ENCODE data around the gene INPP5D. TPM values are rescaled to one million over a fixed set of nuclear protein-coding genes. Genes with fewer than 3 reads are reported as not detected.

INPP5D gene
- total RNA-seq, 1 experiment from 2014 or later: 12.7 TPM

- WGBS (ENCODE audit: extremely low coverage, insufficient read length, low lambda C conversion rate): no CpG with 5 or more reads among the region's 11 CpGs
- Histone ChIP-seq H3K14ac (ENCODE audit: insufficient read depth, low read length) (no peak overlapping the region), H2BK15ac (ENCODE audit: low read depth, low read length) (no peak overlapping the region), H3K4me1 (ENCODE audit: insufficient read depth, low read length) (peaks cover 5% of the 10 kb centered on the region; the same call in 1 of the 2 replicates), H4K91ac (ENCODE audit: insufficient read length, low read depth, low read length) (no peak overlapping the region), H2AK5ac (ENCODE audit: insufficient read length, low read length) (no peak overlapping the region), H2BK12ac (ENCODE audit: insufficient read length, low read depth, low read length) (no peak overlapping the region), H4K20me1 (ENCODE audit: control insufficient read depth, insufficient read depth, insufficient read length) (no peaks in the 10 kb centered on the region), H3K56ac (ENCODE audit: insufficient read length, low read depth, low read length) (no peak overlapping the region), H3K18ac (ENCODE audit: insufficient read length, low read depth, low read length) (no peak overlapping the region), H2AFZ (ENCODE audit: low read length) (no peak overlapping the region), H4K8ac (replicated peaks; ENCODE audit: insufficient read length, low read depth, low read length) (no peak overlapping the region), H3K79me1 (ENCODE audit: insufficient read depth, low read depth, low read length, poor library complexity, severe bottlenecking) (no peaks in the 10 kb centered on the region), H3K4ac (ENCODE audit: low read depth, low read length) (no peak overlapping the region), H3K79me2 (ENCODE audit: insufficient read depth, low read length) (no peaks in the 10 kb centered on the region; the same call in 1 of the 2 replicates), H3K9me3 (ENCODE audit: control insufficient read depth, low read depth, low read length) (no peaks in the 10 kb centered on the region), H3T11ph (ENCODE audit: low read length) (no peak overlapping the region), H2BK5ac (ENCODE audit: insufficient read length, low read length) (no peak overlapping the region), H2BK120ac (ENCODE audit: low read depth, low read length, poor library complexity, severe bottlenecking) (no peak overlapping the region), H3K23me2 (ENCODE audit: insufficient read length, low read depth, low read length, poor library complexity, severe bottlenecking) (no peaks in the 10 kb centered on the region), H4K5ac (ENCODE audit: insufficient read length, low read depth, low read length) (no peak overlapping the region), H3K23ac (ENCODE audit: insufficient read length, low read depth, low read length) (no peak overlapping the region), H3K4me2 (ENCODE audit: insufficient read depth, insufficient read length, low read length) (no peak overlapping the region), H3K9ac (ENCODE audit: extremely low read depth, insufficient read length, low read length) (no peak overlapping the region), H2BK20ac (ENCODE audit: low read depth, low read length, poor library complexity, severe bottlenecking) (no peak overlapping the region), H3K27me3 (ENCODE audit: insufficient read depth, low read length) (no peaks in the 10 kb centered on the region), H3K27ac (ENCODE audit: insufficient read length, low read depth, low read length) (no peak overlapping the region)
- Mint-ChIP-seq H3K36me3 (ENCODE audit: insufficient read depth in 1 of 3, low read depth in 3 of 3) (peaks cover 10 to 75% (median 28%) of the 10 kb centered on the region in 3 experiments), H3K4me3 (no peak overlapping the region), H3K9me3 (peaks cover 12 to 13% of the 10 kb centered on the region in 2 experiments; a peak in 4 of 5 replicates), H3K27me3 (ENCODE audit: low read depth) (no peaks in the 10 kb centered on the region), H3K4me1 (peaks cover 30 to 34% of the 10 kb centered on the region in 2 experiments), H3K27ac (0 out of 7 replicates have a peak overlapping the region, but pooled peaks of 2 of the 3 experiments have one; percentile 35 to 42)
- no peak for TF ChIP-seq CTCF (conservative IDR thresholded peaks at IDR 0.05)
- no peak for DNase-seq
Observed at GRCh38 chr2:233146194-233146593, 86.1 kb downstream of the INPP5D start.
